8988T (cell line): ENCODE data around the gene G6PC1.
"Not testable (repeated sequence)": the region's sequence is repeated elsewhere in the genome, so short reads cannot be mapped to it uniquely, and the experiment has no call there.

Experiments
- DNase-seq: peaks from one replicate; pipeline ENCODE4 v3.0.0; 2011

G6PC1 gene

GRCh38 chr17:42900460-42901331 is at the start of gene G6PC1:
TSS of gene G6PC1 (plus strand) at chr17:42900799. CDS start at chr17:42900877, 78 bp downstream.
- no peak for DNase-seq

DNA sequence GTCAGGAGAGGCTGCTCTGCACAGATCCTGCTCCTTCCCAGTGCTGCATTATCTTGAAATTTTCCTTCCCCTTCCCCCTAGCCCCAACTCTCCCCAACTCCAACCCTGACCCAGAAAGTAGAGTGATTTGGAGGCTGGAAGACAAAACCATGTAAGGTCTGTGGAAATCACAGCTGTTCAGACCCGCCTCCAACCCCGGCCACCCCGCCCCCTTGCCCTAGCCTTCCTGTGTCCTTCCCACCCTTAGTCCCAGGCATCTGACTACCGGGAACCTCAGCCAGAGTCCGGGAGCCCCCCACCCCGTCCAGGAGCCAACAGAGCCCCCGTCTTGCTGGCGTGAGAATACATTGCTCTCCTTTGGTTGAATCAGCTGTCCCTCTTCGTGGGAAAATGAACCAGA is 49.6 kb upstream of the G6PC1 start, which contains the start of gene AOC3:
TSS of gene AOC3 (plus strand) at position 246 of the 400 bp plus-strand sequence. CDS start at position 391, 145 bp downstream.
- DNase-seq = no peak

GRCh38 chr17:42851371-42852240 is 49.0 kb upstream of the G6PC1 start:
- DNase-seq = not testable (repeated sequence)

DNA sequence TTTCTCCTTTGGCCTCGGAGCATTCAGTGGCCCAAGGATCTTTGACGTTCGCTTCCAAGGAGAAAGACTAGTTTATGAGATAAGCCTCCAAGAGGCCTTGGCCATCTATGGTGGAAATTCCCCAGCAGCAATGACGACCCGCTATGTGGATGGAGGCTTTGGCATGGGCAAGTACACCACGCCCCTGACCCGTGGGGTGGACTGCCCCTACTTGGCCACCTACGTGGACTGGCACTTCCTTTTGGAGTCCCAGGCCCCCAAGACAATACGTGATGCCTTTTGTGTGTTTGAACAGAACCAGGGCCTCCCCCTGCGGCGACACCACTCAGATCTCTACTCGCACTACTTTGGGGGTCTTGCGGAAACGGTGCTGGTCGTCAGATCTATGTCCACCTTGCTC is 48.2 kb upstream of the G6PC1 start:
- DNase-seq = no peak

DNA sequence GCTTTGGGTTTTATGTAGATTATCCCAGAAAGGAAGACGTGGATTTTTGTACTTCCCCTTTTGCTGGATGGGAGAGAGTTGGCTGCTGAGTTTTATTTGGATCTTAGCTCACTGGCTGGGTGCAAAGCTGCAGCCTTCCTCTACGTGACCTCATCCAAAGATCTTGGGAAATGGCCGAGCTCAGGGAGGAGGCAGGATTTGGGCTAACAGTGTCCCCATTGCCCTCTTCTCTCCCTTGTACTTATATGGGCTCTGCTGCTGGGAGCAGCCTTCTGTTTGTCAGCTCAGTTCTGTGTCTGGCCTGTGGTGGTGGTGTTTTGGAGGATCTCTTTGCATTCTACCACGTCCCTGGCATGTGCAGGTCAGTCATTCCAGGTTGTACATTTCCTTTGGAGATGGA is 47.6 kb upstream of the G6PC1 start:
- DNase-seq = no peak

- DNase-seq = no peak
Observed at GRCh38 chr17:42853597-42853967, 47.0 kb upstream of the G6PC1 start.

DNA sequence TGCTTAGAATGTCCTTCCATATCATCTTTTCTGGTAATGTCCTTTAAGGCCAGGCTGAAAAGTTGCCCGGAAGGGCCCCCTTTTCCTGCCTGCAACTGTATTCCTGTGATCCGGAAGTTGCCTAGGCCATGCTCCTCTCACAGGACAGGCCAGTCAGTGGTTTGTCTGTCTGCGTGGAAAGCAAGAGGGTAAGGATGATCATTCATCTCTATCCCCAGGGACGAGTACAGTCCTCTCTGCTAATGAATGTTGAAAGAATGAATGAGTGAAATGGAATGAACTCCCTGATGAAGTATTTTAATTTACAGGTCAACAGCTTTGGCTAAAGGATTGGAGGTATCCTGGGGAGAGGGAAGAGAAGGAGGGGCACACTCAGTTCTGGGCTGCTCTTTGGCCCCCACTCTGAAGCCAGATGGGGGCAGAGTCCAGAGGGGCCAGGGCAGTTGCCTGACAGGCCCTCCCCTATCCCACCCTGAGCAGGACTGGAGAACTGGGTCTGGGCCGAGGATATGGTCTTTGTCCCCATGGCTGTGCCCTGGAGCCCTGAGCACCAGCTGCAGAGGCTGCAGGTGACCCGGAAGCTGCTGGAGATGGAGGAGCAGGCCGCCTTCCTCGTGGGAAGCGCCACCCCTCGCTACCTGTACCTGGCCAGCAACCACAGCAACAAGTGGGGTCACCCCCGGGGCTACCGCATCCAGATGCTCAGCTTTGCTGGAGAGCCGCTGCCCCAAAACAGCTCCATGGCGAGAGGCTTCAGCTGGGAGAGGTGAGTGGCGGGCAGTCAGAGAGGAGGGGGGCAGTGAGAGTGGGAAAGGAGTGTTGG is 46.4 kb upstream of the G6PC1 start:
- no peak for DNase-seq

DNA sequence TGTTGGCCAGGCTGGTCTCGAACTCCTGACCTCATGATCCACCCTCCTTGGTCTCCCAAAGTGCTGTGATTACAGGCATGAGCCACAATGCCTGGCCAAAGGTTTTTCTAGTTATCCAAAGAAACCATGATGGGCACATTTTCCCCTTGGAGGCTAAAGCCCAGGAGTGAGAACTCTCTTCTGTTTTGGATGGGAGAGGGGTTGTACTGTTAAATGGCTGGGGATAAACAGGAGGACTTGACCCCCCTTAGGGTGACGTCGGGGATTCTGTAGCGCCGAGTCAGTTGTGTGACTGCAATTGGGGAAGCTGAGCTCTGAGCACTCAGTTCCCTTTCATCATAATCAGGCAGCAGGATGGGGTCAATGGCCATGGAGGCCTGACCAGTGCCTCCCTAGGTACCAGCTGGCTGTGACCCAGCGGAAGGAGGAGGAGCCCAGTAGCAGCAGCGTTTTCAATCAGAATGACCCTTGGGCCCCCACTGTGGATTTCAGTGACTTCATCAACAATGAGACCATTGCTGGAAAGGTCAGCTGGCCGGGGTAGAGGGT is 45.5 kb upstream of the G6PC1 start:
- no peak for DNase-seq

- DNase-seq = not testable (repeated sequence)
Observed at GRCh38 chr17:42856093-42856492, 44.5 kb upstream of the G6PC1 start.

GRCh38 chr17:42856516-42856915 is 44.1 kb upstream of the G6PC1 start:
- DNase-seq = not testable (repeated sequence)

- DNase-seq = no peak
Observed at GRCh38 chr17:42857389-42857788, 43.2 kb upstream of the G6PC1 start.

GRCh38 chr17:42865638-42866094 is 34.9 kb upstream of the G6PC1 start:
- no peak for DNase-seq

GRCh38 chr17:42866216-42866615 is 34.4 kb upstream of the G6PC1 start:
- no peak for DNase-seq

- DNase-seq = no peak
Observed at GRCh38 chr17:42866631-42867575, 33.7 kb upstream of the G6PC1 start.

GRCh38 chr17:42867694-42868261 is 32.8 kb upstream of the G6PC1 start:
- DNase-seq = not testable (repeated sequence)

- DNase-seq = no peak
Observed at GRCh38 chr17:42868338-42868737, 32.3 kb upstream of the G6PC1 start.

DNA sequence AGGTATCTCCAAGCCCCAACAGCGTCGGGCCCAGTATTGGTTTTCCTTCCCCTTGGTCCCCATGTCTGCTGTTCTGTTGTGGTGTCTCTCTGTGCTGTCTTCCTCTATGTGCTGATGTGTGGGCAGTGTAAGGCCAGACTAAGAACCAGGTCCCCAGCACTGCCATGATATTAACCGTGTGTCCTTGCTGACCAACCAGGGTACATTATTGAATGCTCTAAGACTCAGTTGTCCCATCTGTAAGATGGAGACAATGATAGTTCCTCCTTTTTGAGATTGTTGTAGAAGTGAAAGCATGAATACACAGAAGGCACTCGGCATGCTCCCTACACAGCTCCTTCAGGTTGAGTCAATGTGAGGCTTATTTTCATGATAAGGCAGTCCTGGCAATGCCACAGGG is 29.0 kb upstream of the G6PC1 start:
- no peak for DNase-seq

DNA sequence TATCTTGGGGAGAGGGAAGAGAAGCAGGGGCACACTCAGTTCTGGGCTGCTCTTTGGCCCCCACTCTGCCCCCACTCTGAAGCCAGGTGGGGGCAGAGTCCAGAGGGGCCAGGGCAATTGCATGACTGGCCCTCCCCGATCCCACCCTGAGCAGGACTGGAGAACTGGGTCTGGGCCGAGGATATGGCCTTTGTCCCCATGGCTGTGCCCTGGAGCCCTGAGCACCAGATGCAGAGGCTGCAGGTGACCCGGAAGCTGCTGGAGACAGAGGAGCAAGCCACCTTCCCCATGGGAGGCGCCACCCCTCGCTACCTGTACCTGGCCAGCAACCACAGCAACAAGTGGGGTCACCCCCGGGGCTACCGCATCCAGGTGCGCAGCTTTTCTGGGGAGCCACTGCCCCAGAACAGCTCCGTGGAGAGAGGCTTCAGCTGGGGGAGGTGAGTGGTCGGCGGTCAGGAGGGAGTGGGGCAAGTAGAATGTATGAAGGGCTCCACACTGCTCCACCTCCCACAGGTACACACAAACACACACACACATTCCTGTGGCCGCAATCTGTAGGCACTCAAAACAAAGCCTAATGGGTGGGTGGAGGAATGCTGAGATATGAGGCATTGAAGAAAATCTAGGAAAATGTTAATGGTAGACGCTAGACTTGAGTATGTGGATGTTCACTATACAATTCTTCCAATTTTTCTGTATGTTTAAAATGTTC is 28.2 kb upstream of the G6PC1 start:
- DNase-seq = no peak

GRCh38 chr17:42873315-42873714 is 27.3 kb upstream of the G6PC1 start:
- no peak for DNase-seq
